Ovary (tissue), 3 donors: Measurements from ENCODE around the gene PLB1.

Experiments
- POLR2A ChIP-seq: fragments of 450-650 bp; IDR thresholded peaks from one replicate; pipeline ENCODE4 v1.6.1; 2017; ENCODE audit warnings: antibody characterized with exemption, mild to moderate bottlenecking, moderate library complexity
- TF ChIP-seq, protein P1 (sequence below), 3 donors: fragments of 450-650 bp in 2 of 3; fragments of 200-600 bp in 1 of 3; IDR thresholded peaks; one replicate each; pipeline versions ENCODE4 v1.5.1 to v1.8.0; 2016 to 2022; ENCODE audit warnings: antibody characterized with exemption in 3 of 3, mild to moderate bottlenecking in 1 of 3
- donor health status: DM: no; HTN: no; CAD: no.

DNA sequence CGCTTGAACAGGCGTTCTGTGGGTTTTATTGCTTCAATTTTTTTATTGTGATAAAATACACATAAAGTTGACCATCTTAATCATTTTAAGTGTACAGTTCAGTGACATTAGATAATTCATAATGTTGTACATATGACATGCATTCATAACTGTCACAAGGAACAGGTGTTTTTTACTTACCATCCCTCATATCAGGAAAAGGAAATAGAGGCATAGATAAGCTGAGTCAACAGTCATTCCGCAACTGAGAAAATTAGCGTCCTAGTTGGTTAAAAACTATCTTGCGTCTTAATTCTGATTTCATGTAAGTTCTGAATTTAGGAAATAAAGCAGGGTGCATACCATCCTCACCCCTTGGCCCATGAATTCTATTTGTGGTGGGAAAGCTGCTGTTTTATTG, 36.5 kb downstream of the PLB1 start:
- TF ChIP-seq, protein P1, sequence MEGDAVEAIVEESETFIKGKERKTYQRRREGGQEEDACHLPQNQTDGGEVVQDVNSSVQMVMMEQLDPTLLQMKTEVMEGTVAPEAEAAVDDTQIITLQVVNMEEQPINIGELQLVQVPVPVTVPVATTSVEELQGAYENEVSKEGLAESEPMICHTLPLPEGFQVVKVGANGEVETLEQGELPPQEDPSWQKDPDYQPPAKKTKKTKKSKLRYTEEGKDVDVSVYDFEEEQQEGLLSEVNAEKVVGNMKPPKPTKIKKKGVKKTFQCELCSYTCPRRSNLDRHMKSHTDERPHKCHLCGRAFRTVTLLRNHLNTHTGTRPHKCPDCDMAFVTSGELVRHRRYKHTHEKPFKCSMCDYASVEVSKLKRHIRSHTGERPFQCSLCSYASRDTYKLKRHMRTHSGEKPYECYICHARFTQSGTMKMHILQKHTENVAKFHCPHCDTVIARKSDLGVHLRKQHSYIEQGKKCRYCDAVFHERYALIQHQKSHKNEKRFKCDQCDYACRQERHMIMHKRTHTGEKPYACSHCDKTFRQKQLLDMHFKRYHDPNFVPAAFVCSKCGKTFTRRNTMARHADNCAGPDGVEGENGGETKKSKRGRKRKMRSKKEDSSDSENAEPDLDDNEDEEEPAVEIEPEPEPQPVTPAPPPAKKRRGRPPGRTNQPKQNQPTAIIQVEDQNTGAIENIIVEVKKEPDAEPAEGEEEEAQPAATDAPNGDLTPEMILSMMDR (IDR thresholded peaks at IDR 0.05): no peak
- TF ChIP-seq POLR2A: no peak
